ENCODE results near the gene PCGF3.

DNA sequence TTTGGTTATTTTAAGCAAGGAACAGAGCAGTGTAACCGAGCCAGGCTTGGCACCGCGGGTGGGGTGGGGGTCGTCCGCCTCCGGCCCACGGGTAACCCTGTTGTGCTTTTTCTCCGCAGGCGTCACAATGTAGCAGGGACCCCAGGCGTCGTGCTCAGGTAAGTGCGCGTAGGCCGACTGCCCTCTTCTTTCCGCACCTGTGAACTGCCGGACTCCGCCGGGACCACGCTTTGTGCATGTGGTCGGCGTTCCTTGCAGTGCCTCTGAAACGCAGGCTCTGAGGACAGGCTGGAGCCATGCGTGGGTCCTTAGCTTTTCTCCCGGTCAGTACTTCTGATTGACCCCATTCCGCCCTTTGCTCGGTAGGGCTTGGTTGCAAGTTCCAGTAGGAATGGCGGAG, 24.9 kb downstream of the PCGF3 start:
- TF ChIP-seq YY1 (IDR thresholded peaks at IDR 0.05; ENCODE audit: insufficient read depth, insufficient read length) (no peak), ZNF274 (IDR thresholded peaks at IDR 0.05; ENCODE audit: low read depth, low read length) (no peak), SUZ12 (IDR thresholded peaks at IDR 0.05; ENCODE audit: extremely low read depth, insufficient read depth, insufficient read length) (no peak)
